Posterior vena cava (tissue), 2 donors: Measurements from ENCODE around the gene TMA7. TPM values are rescaled to one million over a fixed set of nuclear protein-coding genes. Genes with fewer than 3 reads are reported as not detected.
A peak's percentile ranks its signal among the peaks of the same experiment; 100 is the strongest.
"Not testable (repeated sequence)": the region's sequence is repeated elsewhere in the genome, so short reads cannot be mapped to it uniquely, and the experiment has no call there.

Source experiments
- DNase-seq: peaks from one replicate; pipeline ENCODE4 v3.0.0-alpha.2; 2020; ENCODE audit warnings: low spot score
- intact Hi-C, 2 donors: fragments of 100-400 bp; cut with DNase I; formaldehyde crosslinking; loops; one replicate each; pipeline versions ENCODE4 v1.14.1 to v1.14.2; 2022 to 2023
- long read RNA-seq, 2 donors: library from polyadenylated mRNA; unstranded; transcript quantifications; one replicate each; pipeline ENCODE4 v2.0.0, GENCODE V29; 2020 to 2021
- total RNA-seq, 2 donors: library from RNA; stranded (reverse); fragmentation: NEBNext Ultra II Directional; extraction: Animal tissue kit (Norgen Biotek cat#: 25700); gene quantifications; one replicate each; pipeline ENCODE4 v1.2.1, GENCODE V29; 2021
- donor health status: DM: yes; HTN: yes; CAD: no.
- donor health status: DM: yes; HTN: yes; CAD: no.

Gene TMA7
- total RNA-seq, result 100 to 1,000 TPM; 112 to 178 TPM
- long read RNA-seq, donor 1, transcript TMA7-201 (4 exons, 561 nt), result major isoform, 54 of 62 reads
- long read RNA-seq, donor 1, partial matches to known transcripts, result 1 of 62 reads
- long read RNA-seq, donor 1, other reads (novel, unspliced or antisense), result 4 of 62 reads
- long read RNA-seq, donor 2, transcript TMA7-201 (4 exons, 561 nt), result major isoform, 39 of 45 reads
- long read RNA-seq, donor 2, partial matches to known transcripts, result 0 of 45 reads
- long read RNA-seq, donor 2, other reads (novel, unspliced or antisense), result 2 of 45 reads

- DNase-seq, result peak; percentile 99
- intact Hi-C loops, result loop anchor here (5.0 kb wide), 1 partner anchor 168 kb away; no protein-coding TSS in a partner anchor
These were observed at the start of gene TMA7, which contains the start of gene CCDC51 for GRCh38 chr3:48439820-48440589. Gene TMA7 (plus strand): TSS chr3:48440257. CDS start chr3:48440297, 40 bp downstream. Gene CCDC51 (minus strand): TSS chr3:48440119. CDS start chr3:48435128, 4,991 bp downstream.

- no peak for DNase-seq
- intact Hi-C loops, result loop anchor here in 1 of 2 donors (10.0 kb wide), 1 partner anchor 150 kb away; no protein-coding TSS in a partner anchor
These were observed 45.7 kb upstream of the TMA7 start for GRCh38 chr3:48394391-48394790.

GRCh38 chr3:48395714-48396113 is 44.3 kb upstream of the TMA7 start:
- intact Hi-C loops, result loop anchor here in 1 of 2 donors (10.0 kb wide), 1 partner anchor 149 kb away; no protein-coding TSS in a partner anchor
- peak; percentile 8 for DNase-seq

- intact Hi-C loops, result loop anchor here (2.0 to 10.0 kb wide), 2 partner anchors 39 to 147 kb away; no protein-coding TSS in a partner anchor
- DNase-seq, result peak; percentile 65
These were observed 42.0 kb upstream of the TMA7 start for GRCh38 chr3:48397767-48398681.

DNA sequence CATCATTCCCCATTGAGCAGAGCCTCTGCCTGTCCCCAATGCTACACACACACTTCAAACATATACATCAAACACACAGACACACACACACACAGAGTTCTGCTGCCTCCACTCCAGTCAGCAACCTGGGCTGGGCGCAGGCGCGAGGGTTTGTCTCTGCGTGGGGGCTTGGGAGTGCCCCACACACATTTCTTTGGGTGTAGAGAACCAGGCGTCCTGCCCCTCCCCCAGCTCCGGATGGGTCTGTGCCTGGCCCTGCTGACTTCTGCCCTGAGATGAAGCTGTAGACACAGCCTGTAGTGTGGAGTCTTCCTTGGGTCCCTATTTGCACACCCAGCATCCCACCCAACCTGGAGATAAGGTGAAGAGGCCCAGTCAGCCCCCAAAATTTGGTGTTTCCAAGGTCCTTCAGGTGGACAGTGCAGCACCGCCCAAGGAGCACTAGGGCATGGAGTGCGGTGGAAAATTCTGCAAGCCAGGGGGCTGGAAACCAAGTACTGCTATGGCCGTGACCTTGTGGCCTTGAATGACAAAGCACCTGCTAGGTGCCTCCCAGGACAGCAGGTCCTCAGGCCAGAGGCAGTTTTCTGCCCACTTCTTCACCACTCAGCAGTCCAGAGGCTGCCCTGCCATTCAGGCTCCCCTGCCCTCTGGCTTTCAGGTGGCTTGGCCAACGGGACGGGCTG is 41.2 kb upstream of the TMA7 start:
- intact Hi-C loops, result loop anchor here (2.0 to 10.0 kb wide), 2 partner anchors 38 to 146 kb away; no protein-coding TSS in a partner anchor
- peak; percentile 63 for DNase-seq

DNA sequence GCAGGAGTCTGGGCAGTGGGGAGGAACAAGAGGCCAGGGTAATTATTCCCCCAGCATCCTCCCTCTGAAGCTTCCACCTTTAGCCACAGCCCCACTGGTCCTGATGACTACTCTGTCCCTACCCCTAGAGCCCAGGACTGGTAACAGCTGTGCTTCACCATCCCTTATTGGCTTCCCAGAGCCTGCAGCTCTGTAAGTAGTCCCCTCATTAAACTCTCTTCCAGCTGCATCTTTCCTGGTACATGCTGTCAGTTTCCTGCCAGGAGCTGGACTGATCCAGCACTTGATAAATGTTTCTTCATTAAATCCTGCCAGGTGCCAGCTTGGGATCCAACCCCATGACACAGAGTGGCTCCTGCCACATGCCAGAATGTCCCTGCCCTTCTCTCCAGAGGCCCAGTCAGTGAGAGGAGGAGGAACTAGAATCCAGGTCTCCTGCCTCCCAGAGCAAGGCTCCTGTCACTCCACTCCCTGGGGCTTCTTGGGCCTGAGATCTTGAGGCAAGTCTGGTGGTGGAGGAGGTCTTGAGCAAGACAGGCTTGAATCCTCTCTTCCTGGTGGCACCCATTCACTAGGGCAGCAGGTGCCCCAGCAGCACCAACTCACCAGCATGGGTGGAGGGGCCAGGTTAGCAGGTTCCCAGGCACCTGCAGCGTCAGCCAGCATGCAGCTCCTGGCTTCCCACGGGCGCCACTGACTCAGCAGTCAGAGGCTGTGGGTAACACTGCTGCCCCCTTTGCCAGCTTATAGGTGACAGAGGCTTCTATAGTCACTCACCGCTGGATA is 40.5 kb upstream of the TMA7 start:
- peak; percentile 72 for DNase-seq
- intact Hi-C loops, result loop anchor here (2.0 to 10.0 kb wide), 2 partner anchors 37 to 145 kb away; no protein-coding TSS in a partner anchor

GRCh38 chr3:48400824-48401433 is 39.1 kb upstream of the TMA7 start:
- intact Hi-C loops, result no loop called here
- DNase-seq, result peak; percentile 60

- peak; percentile 69 for DNase-seq
- intact Hi-C loops, result not testable (repeated sequence)
These were observed 38.6 kb upstream of the TMA7 start for GRCh38 chr3:48401434-48401901.

DNA sequence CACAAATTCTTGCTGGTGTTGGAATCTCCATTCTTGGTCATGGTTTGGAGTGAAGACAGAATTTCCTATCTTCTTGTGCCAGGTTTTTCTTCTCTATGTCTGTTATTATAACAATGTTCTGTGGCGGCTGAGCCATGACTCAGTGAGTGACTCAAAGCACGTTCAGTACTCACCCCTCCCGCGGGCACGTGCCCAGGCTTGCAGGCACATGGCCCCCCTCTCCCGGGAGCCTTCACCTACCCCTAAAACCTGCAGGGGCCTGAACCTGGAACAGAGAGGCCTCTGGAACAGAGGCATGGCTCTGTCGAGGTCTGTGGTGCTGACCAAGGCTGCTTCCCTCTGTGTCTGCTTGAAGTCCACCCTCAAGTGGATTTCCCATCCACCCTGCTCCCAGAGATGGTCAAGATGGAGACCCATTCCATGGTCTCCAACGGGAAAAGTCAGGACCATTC is 37.8 kb upstream of the TMA7 start:
- intact Hi-C loops, result loop anchor here in 1 of 2 donors (2.0 kb wide), 1 partner anchor 28 kb away; the partner anchor contains the start of gene PLXNB1
- DNase-seq, result peak; percentile 98

GRCh38 chr3:48402907-48403306 is 37.1 kb upstream of the TMA7 start:
- DNase-seq, result peak; percentile 18
- intact Hi-C loops, result loop anchor here in 1 of 2 donors (2.0 kb wide), 1 partner anchor 28 kb away; the partner anchor contains the start of gene PLXNB1

GRCh38 chr3:48403533-48404439 is 36.3 kb upstream of the TMA7 start:
- intact Hi-C loops, result loop anchor here in 1 of 2 donors (2.0 kb wide), 1 partner anchor 27 kb away; the partner anchor contains the start of gene PLXNB1
- DNase-seq, result peak; percentile 73

- DNase-seq, result peak; percentile 62
- intact Hi-C loops, result no loop called here
These were observed 35.4 kb upstream of the TMA7 start for GRCh38 chr3:48404440-48405342.

DNA sequence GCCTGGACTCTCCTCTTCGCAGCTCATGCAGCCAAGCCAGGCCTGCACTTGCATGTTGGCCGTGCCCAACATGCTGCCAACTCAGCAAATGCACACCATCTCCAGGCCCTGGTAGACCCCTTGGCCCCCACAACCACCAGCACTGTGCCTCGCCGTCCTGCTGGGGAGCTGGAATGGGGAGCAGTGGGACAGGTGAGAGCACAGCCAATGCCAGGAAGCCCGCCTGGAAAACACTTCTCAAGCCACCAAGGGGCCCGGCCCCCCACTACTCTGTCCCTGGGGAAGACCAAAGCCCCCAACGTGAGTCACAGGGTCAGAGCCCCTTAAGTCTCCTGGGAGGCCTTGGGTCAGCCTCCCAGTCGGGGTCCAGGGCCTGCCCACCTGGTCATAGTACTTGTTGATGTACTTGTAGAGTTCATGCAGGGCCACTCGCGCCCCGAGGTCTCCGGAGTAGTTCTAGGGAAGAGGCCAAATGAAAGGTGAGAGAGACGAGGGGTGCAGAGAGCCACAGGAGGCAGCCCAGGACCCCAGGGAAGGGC is 34.6 kb upstream of the TMA7 start:
- DNase-seq, result peak; percentile 76

GRCh38 chr3:48405971-48406370 is 34.1 kb upstream of the TMA7 start:
- intact Hi-C loops, result no loop called here
- DNase-seq, result peak; percentile 35

More for the DNA sequence above, 34.6 kb upstream of the TMA7 start:
- intact Hi-C loops, result no loop called here
